Lower leg skin (tissue), 4 donors: Measurements from ENCODE around the gene CXCL10. TPM values are rescaled to one million over a fixed set of nuclear protein-coding genes. Genes with fewer than 3 reads are reported as not detected.
"Not testable (repeated sequence)": the region's sequence is repeated elsewhere in the genome, so short reads cannot be mapped to it uniquely, and the experiment has no call there.

Source experiments
- DNase-seq, 2 donors: peaks; one replicate each; pipeline ENCODE4 v3.0.0-alpha.2; 2019; ENCODE audit warnings: low spot score in 2 of 2
- H3K4me3 ChIP-seq: fragments of 200-600 bp; sonication (generic); 2 replicates; pipeline ENCODE4 v1.5.1; 2017; ENCODE audit warnings: mild to moderate bottlenecking, low read depth; ENCODE audit not compliant: poor library complexity, severe bottlenecking
- POLR2A ChIP-seq, 2 donors: fragments of 450-650 bp; IDR thresholded peaks; one replicate each; pipeline ENCODE4 v1.6.1; 2016 to 2017; ENCODE audit warnings: antibody characterized with exemption in 2 of 2, mild to moderate bottlenecking in 1 of 2, moderate library complexity in 1 of 2
- WGBS, 2 donors: methylation state at CpG; one replicate each; pipeline ENCODE4 v1.1.5; 2018; 5-methylcytosine and 5-hydroxymethylcytosine counted together
- intact Hi-C: fragments of 100-400 bp; cut with DNase I; formaldehyde crosslinking; loops from one replicate; pipeline ENCODE4 v1.15.0; 2023; ENCODE audit warnings: low total_unique reads
- total RNA-seq, 4 donors: library from RNA; depleted of rRNA; stranded (reverse); fragments of >200 nt; gene quantifications; one replicate each; pipeline ENCODE4 v1.1.0, GENCODE V29; 2016
- TF ChIP-seq, protein P1 (sequence below), 3 donors: fragments of 450-650 bp; IDR thresholded peaks; one replicate each; pipeline ENCODE4 v1.5.1; 2016; ENCODE audit warnings: antibody characterized with exemption in 3 of 3, mild to moderate bottlenecking in 3 of 3, moderate library complexity in 2 of 3

The CXCL10 gene
- total RNA-seq, 4 donors from 2014 or later = 0.30 to 0.64 TPM; not detected in 2

DNA sequence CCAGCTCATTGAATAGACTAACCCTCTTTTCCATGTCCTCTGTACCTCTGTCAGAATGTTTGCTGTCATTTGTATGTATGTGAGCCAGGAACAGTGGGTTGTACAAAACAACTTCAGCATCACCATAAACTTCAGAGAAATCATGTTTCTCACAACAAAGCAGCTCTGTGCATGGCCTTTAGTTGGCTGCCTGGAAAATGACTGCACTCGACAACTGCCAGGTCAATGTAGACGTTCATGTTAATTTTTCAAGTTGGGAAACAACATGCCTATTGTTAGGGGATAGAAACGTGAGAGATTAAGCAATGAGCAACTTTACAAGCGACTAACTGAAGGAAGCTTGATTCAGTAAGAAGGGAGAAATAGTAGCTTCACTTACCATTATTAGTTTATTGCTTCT, 30.4 kb upstream of the CXCL10 start:
- intact Hi-C loops = no loop called here
- 27 to 37% methylated on average over 4 of the region's 4 CpGs for WGBS, 2 donors
- no peak for DNase-seq
- H3K4me3 ChIP-seq = no peak overlapping the region
- no peak for TF ChIP-seq POLR2A (IDR thresholded peaks at IDR 0.05)
- TF ChIP-seq, protein P1, sequence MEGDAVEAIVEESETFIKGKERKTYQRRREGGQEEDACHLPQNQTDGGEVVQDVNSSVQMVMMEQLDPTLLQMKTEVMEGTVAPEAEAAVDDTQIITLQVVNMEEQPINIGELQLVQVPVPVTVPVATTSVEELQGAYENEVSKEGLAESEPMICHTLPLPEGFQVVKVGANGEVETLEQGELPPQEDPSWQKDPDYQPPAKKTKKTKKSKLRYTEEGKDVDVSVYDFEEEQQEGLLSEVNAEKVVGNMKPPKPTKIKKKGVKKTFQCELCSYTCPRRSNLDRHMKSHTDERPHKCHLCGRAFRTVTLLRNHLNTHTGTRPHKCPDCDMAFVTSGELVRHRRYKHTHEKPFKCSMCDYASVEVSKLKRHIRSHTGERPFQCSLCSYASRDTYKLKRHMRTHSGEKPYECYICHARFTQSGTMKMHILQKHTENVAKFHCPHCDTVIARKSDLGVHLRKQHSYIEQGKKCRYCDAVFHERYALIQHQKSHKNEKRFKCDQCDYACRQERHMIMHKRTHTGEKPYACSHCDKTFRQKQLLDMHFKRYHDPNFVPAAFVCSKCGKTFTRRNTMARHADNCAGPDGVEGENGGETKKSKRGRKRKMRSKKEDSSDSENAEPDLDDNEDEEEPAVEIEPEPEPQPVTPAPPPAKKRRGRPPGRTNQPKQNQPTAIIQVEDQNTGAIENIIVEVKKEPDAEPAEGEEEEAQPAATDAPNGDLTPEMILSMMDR (IDR thresholded peaks at IDR 0.05) = no peak

DNA sequence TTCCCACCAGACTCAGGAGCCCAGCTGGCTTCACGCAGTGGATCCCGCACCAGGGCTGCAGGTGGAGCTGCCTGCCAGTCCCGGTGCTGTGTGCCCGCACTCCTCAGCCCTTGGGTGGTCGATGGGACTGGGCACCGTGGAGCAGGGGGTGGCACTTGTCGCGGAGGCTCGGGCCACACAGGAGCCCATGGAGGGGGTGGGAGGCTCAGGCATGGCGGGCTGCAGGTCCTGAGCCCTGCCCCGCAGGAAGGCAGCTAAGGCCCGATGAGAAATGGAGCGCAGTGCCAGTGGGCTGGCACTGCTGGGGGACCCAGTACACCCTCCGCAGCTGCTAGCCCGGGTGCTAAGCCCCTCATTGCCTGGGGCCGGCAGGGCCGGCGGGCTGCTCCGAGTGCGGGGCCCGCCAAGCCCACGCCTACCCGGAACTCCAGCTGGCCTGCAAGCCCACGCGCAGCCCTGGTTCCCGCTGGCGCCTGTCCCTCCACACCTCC, 27.3 kb upstream of the CXCL10 start:
- 86 to 88% methylated on average over 15 to 20 of the region's 27 CpGs for WGBS, 2 donors
- H3K4me3 ChIP-seq, intact Hi-C loops, DNase-seq: not testable (repeated sequence)

DNA sequence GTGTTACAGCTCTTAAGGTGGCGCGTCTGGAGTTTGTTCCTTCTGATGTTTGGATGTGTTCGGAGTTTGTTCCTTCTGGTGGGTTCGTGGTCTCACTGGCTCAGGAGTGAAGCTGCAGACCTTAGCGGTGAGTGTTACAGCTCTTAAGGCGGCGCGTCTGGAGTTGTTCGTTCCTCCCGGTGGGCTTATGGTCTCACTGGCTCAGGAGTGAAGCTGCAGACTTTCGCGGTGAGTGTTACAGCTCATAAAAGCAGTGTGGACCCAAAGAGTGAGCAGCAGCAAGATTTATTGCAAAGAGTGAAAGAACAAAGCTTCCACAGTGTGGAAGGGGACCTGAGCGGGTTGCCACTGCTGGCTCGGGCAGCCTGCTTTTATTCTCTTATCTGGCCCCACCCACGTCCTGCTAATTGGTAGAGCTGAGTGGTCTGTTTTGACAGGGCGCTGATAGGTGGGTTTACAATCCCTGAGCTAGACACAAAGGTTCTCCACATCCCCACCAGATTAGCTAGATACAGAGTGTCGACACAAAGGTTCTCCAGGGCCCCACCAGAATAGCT, 26.6 kb upstream of the CXCL10 start:
- 73 to 83% methylated on average over 17 of the region's 17 CpGs for WGBS, 2 donors
- H3K4me3 ChIP-seq, intact Hi-C loops, DNase-seq: not testable (repeated sequence)

DNA sequence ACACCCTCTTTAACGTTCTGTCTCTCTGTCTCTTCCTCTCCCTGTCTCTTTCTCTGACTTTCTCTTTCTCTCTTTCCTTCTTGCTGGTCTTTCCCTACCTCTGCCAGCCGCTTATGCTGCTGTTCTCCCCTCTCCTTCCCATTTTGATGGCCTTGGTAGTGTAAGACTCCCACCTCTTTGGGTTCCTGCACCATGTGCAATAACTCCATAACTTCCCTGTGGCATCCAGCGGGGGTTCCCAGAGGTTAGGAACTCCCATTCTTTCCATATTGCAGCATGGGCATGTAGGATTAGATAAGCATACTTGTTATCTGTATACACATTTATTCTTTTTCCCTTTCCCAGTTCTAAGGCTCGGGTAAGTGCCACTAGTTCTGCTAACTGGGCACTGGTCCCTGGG, 21.4 kb upstream of the CXCL10 start:
- intact Hi-C loops = not testable (repeated sequence)
- WGBS, 2 donors = 87 to 91% methylated on average over 4 of the region's 4 CpGs

DNA sequence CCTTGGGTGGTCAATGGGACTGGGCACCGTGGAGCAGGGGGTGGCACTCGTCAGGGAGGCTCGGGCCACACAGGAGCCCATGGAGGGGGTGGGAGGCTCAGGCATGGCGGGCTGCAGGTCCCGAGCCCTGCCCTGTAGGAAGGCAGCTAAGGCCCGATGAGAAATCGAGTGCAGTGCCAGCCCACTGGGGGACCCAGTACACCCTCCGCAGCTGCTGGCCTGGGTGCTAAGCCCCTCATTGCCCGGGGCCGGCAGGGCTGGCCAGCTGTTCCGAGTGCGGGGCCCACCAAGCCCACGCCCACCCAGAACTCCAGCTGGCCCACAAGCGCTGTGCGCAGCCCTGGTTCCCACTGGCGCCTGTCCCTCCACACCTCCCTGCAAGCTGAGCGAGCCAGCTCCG, 20.0 kb upstream of the CXCL10 start:
- H3K4me3 ChIP-seq, DNase-seq, intact Hi-C loops: not testable (repeated sequence)
- 90 to 99% methylated on average over 6 to 12 of the region's 18 CpGs for WGBS, 2 donors

More for the DNA sequence above, 21.4 kb upstream of the CXCL10 start:
- DNase-seq, H3K4me3 ChIP-seq: not testable (repeated sequence)

DNA sequence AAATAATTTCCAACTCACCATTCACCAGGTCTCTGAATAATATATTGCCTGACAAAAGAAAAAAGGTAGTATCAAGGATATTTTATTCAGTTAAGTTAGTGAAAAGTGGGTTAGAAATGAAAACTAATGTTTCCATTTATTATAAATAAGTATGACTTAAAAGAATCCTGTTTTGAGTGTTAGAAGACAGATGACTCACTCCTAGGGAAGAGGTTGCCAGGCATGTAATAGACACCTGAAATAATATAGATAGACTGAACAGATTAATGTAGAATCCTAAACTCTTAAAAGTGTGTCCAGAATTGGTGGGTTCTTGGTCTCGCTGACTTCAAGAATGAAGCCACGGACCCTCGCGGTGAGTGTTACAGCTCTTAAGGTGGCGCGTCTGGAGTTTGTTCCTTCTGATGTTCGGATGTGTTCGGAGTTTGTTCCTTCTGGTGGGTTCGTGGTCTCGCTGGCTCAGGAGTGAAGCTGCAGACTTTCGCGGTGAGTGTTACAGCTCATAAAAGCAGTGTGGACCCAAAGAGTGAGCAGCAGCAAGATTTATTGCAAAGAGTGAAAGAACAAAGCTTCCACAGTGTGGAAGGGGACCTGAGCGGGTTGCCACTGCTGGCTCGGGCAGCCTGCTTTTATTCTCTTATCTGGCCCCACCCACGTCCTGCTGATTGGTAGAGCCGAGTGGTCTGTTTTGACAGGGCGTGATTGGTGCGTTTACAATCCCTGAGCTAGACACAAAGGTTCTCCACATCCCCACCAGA, 19.1 kb upstream of the CXCL10 start:
- WGBS, 2 donors = 75 to 94% methylated on average over 17 to 18 of the region's 18 CpGs
- DNase-seq, H3K4me3 ChIP-seq, intact Hi-C loops: not testable (repeated sequence)

DNA sequence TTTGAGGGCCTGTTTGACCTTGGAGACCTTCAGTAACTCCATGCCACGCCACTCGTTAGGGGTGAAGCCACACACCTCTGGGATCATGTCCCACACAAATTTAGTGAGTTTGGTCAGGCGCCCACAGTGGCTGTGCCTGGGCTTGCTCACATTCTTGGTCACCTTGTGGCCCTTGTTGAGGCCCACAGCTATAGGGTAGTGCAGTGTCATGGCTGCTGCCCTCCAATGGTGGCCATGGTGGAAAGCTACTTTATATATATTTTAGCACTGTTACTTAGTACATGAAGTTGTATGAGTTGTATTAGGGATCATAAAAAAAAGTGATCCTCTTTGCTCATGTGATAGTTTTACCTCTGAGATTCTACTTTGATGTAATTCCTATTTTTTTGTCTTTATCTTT, 13.6 kb upstream of the CXCL10 start:
- intact Hi-C loops = no loop called here
- 80 to 83% methylated on average over 3 of the region's 3 CpGs for WGBS, 2 donors
- no peak for DNase-seq

DNA sequence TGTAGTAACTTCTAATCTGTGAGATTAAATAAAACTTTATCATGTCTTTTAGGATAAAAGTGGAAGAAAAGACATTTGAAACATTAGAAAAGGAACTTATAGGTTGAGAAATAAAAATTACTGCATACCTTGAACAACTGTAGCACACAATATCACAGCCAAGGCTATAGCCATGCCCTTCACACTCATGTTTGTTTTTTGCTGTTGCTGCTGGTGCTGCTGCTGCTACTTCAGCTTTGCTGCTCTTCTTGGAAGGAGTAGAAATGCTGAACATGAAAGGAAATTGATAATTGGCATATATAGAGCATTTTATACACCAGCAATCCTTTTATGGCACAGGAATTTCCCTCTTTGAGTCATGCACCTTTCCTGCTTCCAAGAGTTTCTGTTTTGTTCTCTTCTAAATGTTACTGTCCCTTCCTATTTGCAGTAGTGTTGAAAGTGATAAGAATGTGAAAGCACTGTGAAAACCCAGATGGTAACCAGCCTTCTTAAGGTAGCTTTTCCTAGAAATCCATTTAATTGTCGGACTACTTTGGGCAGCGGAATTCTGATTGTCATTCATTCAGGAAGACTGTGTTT, 12.6 kb upstream of the CXCL10 start, which contains the start of gene CXCL11:
CXCL11 (minus strand) TSS at position 272 of the 582 bp plus-strand sequence; CDS start at position 189, 83 bp downstream.
- no peak within 1 kb of the TSS for H3K4me3 ChIP-seq
- intact Hi-C loops = no loop called here
- 60 to 73% methylated on average over 2 of the region's 2 CpGs for WGBS, 2 donors
- no peak for DNase-seq
- TF ChIP-seq, protein P1 (IDR thresholded peaks at IDR 0.05) = no peak
- TF ChIP-seq POLR2A (IDR thresholded peaks at IDR 0.05) = no peak

More for the DNA sequence above, 13.6 kb upstream of the CXCL10 start:
- no peak for TF ChIP-seq POLR2A (IDR thresholded peaks at IDR 0.05)
- TF ChIP-seq, protein P1 (IDR thresholded peaks at IDR 0.05) = no peak
- no peak overlapping the region for H3K4me3 ChIP-seq
